C4-2B (cell line): ENCODE results near the gene DTD1.

Source experiments
- CTCF ChIP-seq: fragments of 450-650 bp; conservative IDR thresholded peaks from 2 replicates; pipeline ENCODE4 v1.5.1; 2017; ENCODE audit warnings: mild to moderate bottlenecking
- ZFX ChIP-seq: fragments of 450-650 bp; IDR thresholded peaks from 2 replicates; pipeline ENCODE4 v1.6.1; 2017

- no peak for TF ChIP-seq CTCF
- TF ChIP-seq ZFX = no peak
Measured at GRCh38 chr20:18657575-18657974, 69.7 kb downstream of the DTD1 start.
